Skin epidermis (tissue), 12 donors: ENCODE measurements around the gene RASSF7.

ENCODE experiments used
- H3K27ac ChIP-seq, 21 experiments: fragments of 200-600 bp; sonication (generic) in 11 of 21; one replicate each; pipeline ENCODE4 v1.5.0; 2020; ENCODE audit warnings: mild to moderate bottlenecking in 3 of 21, inconsistent platforms in 2 of 21, moderate library complexity in 2 of 21
- H3K4me3 ChIP-seq, 7 experiments: fragments of 200-600 bp; sonication (generic) in 2 of 7; one replicate each; pipeline ENCODE4 v1.5.0; 2020; ENCODE audit warnings: inconsistent platforms in 2 of 7, mild to moderate bottlenecking in 2 of 7, moderate library complexity in 1 of 7

RASSF7 gene

DNA sequence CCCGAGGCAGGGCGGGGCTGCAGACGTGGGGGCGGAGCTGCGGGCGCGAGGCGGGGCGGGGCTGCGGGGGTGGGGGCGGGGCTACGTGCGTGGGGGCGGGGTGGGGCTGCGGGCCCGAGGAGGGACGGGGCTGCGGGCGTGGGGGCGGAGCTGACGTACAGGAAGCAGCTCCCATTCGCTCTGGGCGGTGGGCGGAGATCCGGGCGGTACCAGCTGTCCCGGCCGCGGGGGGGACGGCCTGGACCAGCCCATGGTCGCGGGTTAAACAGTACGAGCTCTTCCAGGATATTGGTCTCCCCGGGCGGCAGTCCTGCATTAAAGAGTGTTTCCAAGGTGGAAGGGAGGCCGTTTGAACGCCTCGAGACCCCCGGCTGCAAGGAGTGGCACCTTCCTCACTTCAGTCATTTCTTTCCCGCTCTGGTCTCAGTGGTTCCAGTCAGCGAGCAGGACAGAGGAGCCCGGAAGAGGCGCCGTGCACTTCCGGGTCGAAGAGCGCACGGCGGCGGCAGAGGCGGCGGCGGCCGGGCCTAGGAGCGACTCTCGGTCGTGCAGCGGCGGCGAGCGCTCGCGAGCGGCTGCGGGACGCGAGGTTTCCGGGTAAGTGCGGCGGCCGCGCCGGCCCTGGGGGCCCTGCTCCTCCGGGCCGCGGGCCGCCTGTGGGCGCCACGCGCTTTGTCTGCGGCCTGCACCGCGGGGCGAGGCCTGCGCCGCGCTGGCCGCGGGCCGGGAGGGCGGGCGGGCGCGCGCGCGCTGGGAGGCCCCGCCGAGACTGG lies 15.4 kb downstream of the RASSF7 start, which contains the start of gene PHRF1:
Gene PHRF1 (plus strand): TSS at position 475 of the 773 bp plus-strand sequence. CDS start 5,043 bp downstream, outside the sequence.
- peak within 1 kb of the TSS; percentile 77 to 99 (median 97) for H3K27ac ChIP-seq
- peak within 1 kb of the TSS; percentile 56 to 92 (median 74) for H3K4me3 ChIP-seq

- peak overlapping the region in 20 of 21 experiments; percentile 12 to 99 (median 96) for H3K27ac ChIP-seq
- peak overlapping the region; percentile 56 to 92 (median 74) for H3K4me3 ChIP-seq
These were observed 16.2 kb downstream of the RASSF7 start for GRCh38 chr11:576811-577610.

DNA sequence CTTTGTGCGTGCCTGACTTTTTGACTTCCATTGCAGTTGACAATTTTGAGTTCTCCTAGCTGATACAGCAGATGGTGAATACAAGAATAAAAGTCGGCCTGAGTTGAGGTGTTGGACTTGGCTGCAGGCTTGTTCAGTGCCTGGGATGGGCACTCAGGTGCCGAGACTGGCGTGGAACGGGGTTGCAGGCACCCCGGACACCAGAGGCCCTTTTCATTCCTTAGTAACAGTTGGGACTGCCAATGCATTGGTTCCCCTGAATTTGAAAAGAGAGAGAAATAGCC lies 16.8 kb downstream of the RASSF7 start:
- Histone ChIP-seq H3K4me3 (peak overlapping the region; percentile 56 to 92 (median 74)), H3K27ac (peak overlapping the region in 16 of 21 experiments; percentile 86 to 99 (median 96))

GRCh38 chr11:578276-579035 lies 17.7 kb downstream of the RASSF7 start:
- H3K27ac ChIP-seq = peak overlapping the region in 5 of 21 experiments; percentile 3 to 96 (median 47)

DNA sequence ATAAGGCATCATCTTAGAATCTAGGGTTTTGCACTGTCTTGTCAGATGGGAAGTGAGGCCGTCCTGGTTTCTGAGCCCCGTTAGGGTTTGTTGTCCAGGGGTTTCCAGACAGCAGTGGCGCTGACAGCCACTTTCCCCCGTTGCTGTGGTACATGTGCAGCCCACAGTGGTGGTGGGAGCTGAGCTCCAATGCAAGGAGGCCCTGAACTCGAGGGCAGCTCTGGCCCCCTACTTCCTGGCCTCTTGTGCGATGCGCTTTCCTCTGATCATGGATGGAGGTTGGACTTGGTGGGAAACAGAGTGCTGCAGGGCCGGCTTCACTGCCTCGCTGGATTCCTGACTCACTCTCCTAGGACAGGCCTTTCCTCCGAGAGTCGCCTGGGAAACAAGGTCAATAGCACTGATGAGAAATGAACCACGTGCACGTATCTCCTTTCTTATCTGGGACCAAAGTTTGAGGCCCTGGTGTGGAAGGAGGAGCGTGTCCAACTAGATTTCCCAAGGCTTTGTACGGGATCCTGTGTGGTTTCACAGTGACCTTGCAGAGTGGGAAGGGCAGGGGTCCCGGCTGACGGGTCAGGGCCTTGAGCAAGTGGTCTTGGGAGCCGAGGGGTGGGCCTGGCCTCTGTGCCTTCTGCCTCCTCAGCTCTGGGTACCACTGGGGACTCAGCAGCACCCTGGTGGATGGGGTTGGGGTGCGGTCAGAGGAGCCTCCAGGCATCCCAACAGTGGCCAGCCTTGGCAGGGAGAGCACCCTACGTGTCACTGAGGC lies 19.2 kb downstream of the RASSF7 start:
- H3K27ac ChIP-seq = peak overlapping the region in 1 of 21 experiments; percentile 20
- H3K4me3 ChIP-seq = no peak overlapping the region

More at GRCh38 chr11:578276-579035, 17.7 kb downstream of the RASSF7 start:
- peak overlapping the region in 2 of 7 experiments; percentile 73 to 92 for H3K4me3 ChIP-seq

GRCh38 chr11:581342-581741 lies 20.6 kb downstream of the RASSF7 start:
- H3K27ac ChIP-seq = no peak overlapping the region
- no peak overlapping the region for H3K4me3 ChIP-seq

- H3K27ac ChIP-seq = no peak overlapping the region
- no peak overlapping the region for H3K4me3 ChIP-seq
These were observed 21.0 kb downstream of the RASSF7 start for GRCh38 chr11:581752-582151.

- Histone ChIP-seq H3K27ac (no peak overlapping the region), H3K4me3 (no peak overlapping the region)
These were observed 23.5 kb downstream of the RASSF7 start for GRCh38 chr11:584287-584686.

DNA sequence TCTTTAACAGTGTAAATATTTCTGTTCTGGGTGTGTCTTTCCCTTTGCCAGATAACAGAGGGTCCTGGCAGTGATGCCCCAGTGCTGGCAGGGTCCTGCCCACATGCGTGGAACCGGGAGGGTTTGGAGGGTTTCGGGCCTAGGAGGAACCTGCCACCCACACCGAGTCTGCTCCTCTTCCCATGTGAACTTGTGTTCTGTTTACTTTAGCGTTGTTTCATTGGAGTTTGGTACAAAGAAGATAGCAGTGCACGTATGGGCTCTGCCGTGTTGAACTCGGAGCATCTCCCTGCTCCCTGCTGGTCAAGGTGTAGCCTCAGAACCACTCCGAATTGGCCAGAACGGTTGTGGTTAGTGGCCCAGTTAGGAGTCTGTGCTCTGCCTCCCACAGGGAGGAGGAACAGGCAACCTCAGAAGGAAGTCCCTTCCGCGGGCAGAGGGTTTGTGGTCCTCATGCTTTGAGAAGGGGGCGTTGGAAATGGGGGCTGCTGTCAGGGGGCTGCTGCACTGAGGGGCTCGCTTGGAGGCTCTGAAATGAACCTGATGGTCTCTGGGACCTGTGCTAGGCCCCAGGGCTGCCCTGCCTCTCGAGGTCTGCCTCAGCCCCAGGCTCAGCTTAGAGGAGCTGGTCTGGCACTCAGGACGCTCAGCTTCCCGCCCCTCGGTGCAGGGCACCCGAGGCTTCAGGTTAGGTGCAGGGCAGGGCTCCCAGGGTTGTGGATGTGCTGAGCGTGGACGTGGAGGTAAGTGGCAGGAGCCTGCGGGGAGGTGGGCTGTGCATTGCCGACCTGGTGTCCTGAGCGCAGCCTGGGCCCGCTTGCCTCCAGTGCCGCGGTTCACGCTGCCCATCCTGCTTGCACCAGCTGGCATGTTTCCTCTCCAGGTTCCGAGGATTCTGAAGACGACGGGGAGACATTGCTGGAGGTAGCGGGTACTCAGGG lies 25.9 kb downstream of the RASSF7 start:
- H3K27ac ChIP-seq = peak overlapping the region in 2 of 21 experiments; percentile 37 to 70
- H3K4me3 ChIP-seq = no peak overlapping the region

- Histone ChIP-seq H3K4me3 (no peak overlapping the region), H3K27ac (peak overlapping the region in 8 of 21 experiments; percentile 30 to 70 (median 52))
These were observed 26.8 kb downstream of the RASSF7 start for GRCh38 chr11:587546-587945.

DNA sequence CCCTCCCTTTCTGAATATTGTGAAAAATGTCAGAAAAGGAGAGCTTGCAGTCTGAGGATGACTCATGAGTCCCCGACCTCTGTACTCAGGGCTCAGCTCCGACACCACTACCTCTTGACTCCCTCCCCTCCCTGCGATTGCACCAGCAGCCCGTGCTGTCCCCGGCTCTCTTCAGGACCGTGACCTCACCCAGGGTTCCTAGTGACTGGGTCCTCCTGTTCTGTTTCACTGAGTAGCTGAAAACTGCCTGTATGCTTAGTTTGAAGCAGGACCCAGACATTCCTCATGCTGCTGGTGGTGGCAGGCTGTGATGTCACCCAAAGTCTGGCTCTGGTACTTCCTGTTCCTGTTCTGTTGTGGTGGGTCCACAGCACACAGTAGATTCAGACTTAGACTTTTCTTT lies 27.2 kb downstream of the RASSF7 start:
- Histone ChIP-seq H3K4me3 (no peak overlapping the region), H3K27ac (peak overlapping the region in 9 of 21 experiments; percentile 11 to 70 (median 49))

DNA sequence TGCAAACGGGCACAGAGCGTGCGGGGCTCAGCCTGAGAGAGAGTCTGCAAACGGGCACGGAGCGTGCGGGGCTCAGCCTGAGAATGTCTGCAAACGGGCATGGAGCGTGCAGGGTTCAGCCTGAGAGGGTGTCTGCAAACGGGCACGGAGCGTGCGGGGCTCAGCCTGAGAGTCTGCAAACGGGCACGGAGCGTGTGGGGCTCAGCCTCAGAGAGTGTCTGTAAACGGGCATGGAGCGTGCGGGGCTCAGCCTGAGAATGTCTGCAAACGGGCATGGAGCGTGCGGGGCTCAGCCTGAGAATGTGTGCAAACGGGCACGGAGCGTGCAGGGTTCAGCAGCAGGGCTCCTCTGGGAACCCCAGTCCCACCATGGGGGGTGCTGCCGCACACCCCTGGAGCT lies 29.0 kb downstream of the RASSF7 start:
- Histone ChIP-seq H3K4me3 (no peak overlapping the region), H3K27ac (no peak overlapping the region)

GRCh38 chr11:590997-591396 lies 30.2 kb downstream of the RASSF7 start:
- Histone ChIP-seq H3K27ac (no peak overlapping the region), H3K4me3 (no peak overlapping the region)

GRCh38 chr11:592501-592900 lies 31.7 kb downstream of the RASSF7 start:
- Histone ChIP-seq H3K27ac (no peak overlapping the region), H3K4me3 (no peak overlapping the region)

GRCh38 chr11:592918-593317 lies 32.1 kb downstream of the RASSF7 start:
- H3K27ac ChIP-seq = no peak overlapping the region
- H3K4me3 ChIP-seq = no peak overlapping the region

GRCh38 chr11:593347-593746 lies 32.6 kb downstream of the RASSF7 start:
- Histone ChIP-seq H3K27ac (no peak overlapping the region), H3K4me3 (no peak overlapping the region)

DNA sequence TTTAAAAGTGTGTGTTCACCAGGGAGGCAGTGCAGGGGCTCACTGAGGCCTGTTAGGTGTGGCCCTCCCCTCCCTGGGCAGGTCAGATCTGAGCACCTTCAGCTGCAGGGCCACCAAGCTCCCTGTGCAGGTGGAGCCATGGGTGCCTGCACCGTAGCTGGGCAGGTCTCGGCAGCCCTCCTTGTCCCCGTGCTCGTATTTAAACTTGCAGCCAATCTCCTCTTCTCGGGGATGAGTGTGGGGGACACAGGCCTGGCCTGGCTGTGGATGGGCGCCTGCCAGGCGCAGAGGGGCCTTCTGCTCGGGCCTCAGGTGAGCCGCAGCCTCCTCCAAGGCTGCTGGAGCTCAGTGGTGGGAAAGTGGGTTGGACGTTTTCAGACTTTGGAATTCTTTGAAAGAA lies 34.6 kb downstream of the RASSF7 start:
- Histone ChIP-seq H3K4me3 (no peak overlapping the region), H3K27ac (no peak overlapping the region)

- Histone ChIP-seq H3K27ac (no peak overlapping the region), H3K4me3 (no peak overlapping the region)
These were observed 35.6 kb downstream of the RASSF7 start for GRCh38 chr11:596374-596773.
